HG03575 (cell line): ENCODE measurements around the gene SYNE3.

Experiments
- ATAC-seq: cut with Tn5 transposase; IDR thresholded peaks from one replicate; pipeline ENCODE4 v1.9.1; 2021; ENCODE audit not compliant: unreplicated experiment, insufficient number of reproducible peaks, low FRiP score; ENCODE audit errors: extremely low read depth

The SYNE3 gene

DNA sequence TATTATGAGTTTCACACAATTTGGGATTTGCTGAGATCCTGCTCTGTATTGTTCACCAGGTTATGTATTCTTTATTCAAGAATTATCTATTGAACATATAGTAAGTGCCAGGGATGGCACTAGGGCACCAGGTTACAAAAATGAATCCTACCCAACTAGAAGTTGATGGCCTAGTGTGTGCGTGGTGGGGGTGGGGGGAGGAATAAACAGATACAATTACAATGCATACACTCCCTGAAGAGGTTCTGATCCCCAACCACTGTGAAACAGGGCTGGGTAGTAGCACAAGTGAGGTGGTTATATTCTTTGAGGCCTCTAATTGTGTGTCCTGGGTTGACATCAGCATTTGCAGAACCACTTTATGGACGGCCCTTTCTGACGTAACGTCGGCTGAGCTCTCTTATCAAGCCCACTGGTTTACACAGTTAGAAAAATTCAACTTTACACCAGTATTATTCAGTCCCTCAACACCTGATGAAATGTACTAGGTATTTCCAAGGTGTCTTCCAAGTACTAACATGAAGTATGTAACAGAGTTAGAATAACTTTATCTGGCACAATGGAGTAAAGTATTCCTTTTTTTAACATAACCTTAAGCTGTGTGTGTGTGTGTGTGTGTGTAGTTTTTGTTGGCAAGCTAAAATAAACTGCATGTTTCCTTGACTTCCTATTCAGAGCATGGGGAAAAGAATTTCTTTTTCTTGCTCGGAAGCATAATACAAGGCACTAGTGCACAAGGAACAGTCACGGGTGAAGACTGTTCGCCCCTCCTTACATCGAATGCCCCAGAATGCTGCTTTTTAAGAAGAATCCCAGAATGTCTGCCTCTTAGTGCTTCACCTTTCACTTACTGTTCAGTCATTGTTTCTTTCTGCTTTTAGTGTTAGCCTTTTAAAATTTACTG lies 10.3 kb upstream of the SYNE3 start:
- ATAC-seq, result no peak

- no peak for ATAC-seq
Measured at GRCh38 chr14:95525999-95526398, 9.5 kb upstream of the SYNE3 start.

- no peak for ATAC-seq
Measured at GRCh38 chr14:95524706-95525512, 8.5 kb upstream of the SYNE3 start.

DNA sequence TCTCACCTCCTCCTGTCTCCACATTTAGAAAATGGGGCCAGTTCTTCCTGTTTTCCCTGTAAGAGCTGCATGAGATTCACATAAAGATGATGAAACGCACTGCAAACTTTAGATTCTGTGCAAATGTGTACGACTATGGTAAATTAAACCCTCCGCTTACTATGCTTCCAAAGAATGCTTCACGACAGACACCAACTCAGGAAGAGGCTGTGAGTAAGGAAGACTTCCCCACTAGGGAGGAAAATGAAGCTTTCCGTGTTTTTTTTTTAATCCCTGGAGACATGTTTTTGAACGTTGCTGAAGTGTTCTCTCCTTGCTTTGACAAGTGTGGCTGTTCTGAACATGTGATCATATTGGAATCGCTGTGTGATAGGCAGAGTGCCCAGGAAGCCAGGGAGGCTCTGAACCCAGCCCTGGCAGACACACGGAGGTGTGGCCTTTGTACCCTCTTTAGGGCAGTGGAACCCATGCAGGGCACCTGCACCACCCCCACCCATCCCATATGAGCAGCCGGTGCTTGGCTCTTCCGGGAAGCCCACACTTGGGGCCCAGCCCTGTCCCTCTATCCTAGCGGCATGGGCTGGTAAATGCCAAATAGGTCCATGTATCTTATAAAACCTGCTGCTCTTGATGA lies 7.5 kb upstream of the SYNE3 start:
- ATAC-seq, result no peak

DNA sequence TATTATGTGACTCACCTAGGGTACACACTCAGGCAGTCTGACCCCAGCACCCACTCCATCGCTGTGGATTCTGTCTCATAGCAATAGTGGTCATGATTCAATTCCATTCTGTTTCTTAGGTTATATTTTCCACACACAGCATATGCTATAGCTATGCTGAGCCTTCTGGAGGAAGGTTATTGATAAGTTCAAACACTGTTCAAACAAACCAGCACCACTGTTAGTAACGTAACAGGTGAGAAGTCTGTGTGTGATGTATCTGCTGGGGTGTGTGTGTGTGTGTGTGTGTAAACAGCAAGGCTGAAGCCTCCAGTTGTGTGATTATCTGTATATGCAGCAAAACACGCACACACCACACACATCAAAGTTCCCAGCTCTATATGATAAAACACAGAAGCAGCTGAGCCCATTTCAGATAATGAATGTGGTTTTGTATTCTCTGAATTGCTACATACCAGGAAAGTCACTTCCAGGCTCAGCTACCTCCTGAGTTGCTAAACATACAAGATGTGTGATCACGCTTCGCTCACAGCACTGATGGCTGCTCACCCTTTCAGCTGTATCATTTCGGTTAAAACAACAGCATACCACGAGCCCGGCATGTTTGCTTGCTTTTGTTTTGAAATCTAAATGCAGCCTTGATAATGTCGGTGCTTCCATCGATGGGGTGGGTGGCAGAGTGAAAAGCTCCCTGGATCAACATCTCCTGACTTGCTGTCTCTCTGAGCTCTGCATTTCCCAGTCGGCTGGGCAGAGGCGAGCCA lies 6.8 kb upstream of the SYNE3 start:
- ATAC-seq, result no peak

DNA sequence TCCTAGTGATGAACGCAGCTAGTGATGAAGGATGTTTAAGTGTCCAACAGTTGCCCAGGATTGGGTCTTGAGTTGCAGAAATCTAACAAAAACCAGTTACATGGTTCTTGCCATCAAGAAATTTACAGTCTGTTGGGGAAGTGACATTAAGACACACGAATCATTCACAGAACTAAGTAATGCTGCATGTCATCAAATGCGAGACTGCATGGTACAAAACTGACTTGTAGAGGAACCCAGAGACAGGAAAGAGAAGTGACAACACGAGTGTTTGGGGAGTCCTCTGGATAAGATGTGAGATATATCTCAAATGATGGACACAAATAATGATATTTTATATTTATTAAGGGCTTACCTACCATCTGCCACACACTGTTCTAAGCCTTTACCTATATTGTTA lies 6.1 kb upstream of the SYNE3 start:
- no peak for ATAC-seq

- ATAC-seq, result no peak
Measured at GRCh38 chr14:95522116-95522515, 5.7 kb upstream of the SYNE3 start.

- no peak for ATAC-seq
Measured at GRCh38 chr14:95521001-95521400, 4.6 kb upstream of the SYNE3 start.

GRCh38 chr14:95520346-95520745 lies 3.9 kb upstream of the SYNE3 start:
- no peak for ATAC-seq

DNA sequence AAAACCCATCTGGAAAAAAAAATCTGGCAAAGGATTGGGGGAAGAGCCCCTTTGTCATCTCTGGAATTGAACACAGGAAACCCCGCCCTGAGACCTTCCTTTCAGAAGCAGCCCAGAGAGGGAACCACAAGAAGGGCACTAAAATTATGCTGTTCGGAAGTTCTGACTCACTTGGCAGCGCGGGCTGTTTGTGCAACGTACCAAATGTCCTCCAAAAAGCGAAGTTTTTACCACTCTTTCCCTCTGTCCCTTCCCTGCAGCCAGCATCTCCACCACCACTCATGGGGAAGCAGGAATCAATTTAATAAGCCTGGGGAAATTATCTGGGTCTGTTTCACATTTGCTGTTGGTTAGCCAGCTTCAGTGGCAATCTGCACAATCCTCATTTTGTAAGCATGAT lies 3.2 kb upstream of the SYNE3 start:
- ATAC-seq, result no peak

DNA sequence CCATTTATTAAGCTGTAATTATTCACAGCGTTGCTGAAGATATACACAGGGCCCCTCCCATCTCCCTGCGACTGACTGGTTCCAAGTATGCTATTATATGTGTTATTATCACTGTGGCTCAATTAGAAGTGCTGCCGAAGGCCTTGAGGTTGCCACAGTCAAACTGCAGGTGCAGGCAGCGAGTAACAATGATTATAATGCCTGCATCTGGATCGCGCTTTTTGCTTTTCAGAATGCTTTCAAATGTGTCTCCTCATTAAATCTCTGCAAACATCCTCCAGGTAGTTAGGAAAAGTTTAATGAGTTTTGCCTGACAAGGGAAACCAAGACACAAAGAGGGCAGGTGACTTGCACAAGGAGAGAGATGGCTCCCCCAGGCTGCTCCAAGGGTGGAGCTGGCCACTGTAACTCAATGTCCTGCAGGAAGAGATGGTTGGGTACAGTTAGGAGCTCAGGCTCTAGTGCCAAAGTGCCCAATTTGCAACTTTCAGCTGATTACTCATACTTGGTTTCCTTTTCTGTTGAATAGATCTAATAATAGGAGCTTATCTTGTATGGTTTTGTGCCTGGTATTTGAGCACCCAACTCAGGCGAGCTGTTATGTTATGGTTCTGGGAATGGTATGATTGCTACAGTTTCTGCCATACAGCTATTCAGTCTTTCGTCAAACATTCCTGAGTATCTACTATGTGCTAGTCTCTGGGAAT lies 1.7 kb upstream of the SYNE3 start:
- ATAC-seq, result no peak

GRCh38 chr14:95515596-95516552 lies 576 bp downstream of the SYNE3 start:
- ATAC-seq, result peak; percentile 51

- ATAC-seq, result no peak
Measured at GRCh38 chr14:95515080-95515489, 1.4 kb downstream of the SYNE3 start.

- ATAC-seq, result no peak
Measured at GRCh38 chr14:95514131-95515079, 2.0 kb downstream of the SYNE3 start.

GRCh38 chr14:95513291-95513690 lies 3.2 kb downstream of the SYNE3 start:
- no peak for ATAC-seq

- no peak for ATAC-seq
Measured at GRCh38 chr14:95511687-95512086, 4.8 kb downstream of the SYNE3 start.
